ENCODE results near the gene IGIP. TPM values are rescaled to one million over a fixed set of nuclear protein-coding genes. Genes with fewer than 3 reads are reported as not detected.
A peak's percentile ranks its signal among the peaks of the same experiment; 100 is the strongest.

The IGIP gene
- 1 to 10 TPM; 6.3 to 7.3 (median 7.2) TPM for polyA plus RNA-seq (ENCODE audit: insufficient read length in 3 of 3)

DNA sequence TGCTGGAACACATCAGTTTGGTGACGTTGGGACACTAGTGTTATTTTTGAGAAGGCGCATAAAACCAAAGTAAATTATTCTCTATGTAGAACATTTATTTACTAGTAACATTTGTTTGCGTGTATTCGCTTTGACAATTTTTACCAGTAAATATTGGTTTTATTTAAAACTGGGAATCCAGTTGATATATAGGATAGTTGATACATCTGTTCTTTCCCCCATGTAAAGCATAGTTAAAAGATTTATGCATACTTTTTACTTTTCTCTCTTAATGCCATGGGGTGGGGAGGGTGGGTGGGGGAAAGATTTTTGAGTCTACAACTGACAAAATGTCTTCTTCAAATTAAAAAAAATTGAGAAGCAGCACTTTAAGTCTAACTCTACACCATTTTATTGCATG lies at the start of gene IGIP:
Gene IGIP (plus strand): TSS at position 301 of the 400 bp plus-strand sequence. CDS start 2,540 bp downstream, outside the sequence.
- DNase-seq (ENCODE audit: low read depth in 3 of 3, low spot score in 2 of 3), result no peak

DNA sequence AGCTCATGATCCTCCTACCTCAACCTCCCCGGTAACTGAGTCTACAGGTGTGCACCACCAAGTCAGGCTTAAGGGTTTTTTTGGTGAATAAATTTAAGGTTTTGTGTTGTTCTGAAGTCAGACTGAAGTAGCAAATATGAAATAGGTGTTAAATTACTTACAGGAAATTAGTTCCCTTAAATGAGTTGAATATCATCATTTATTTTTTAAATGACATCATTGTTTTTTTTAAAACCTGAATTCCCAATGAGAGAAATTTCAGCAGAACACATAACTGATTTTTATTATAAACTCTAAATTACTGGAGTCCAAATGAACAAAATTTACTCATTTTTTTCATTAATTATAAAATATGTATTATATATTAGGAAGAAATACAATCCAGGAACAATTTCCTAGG lies 49.6 kb upstream of the IGIP start:
- DNase-seq (ENCODE audit: low read depth in 3 of 3, low spot score in 2 of 3), result no peak

DNA sequence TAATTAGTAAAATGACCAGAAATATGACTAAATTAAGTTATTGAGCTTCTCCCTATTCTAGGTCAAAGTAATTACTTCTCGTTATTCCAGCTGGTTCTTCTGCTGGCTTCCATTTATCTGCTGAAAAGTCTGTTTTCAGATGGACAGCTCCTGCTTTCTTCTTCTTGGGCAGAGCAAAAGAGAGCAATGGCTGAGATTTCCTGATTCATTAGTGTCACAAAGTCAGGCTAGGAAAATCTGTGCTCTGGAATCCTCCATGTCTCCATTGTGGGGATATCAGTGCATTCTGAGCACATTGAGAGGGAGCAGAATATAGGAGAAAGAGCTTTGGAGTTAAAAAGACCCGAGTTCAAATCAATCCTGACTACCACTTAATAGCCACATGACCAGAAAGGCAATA lies 48.9 kb upstream of the IGIP start:
- no peak for DNase-seq (ENCODE audit: low read depth in 3 of 3, low spot score in 2 of 3)

DNA sequence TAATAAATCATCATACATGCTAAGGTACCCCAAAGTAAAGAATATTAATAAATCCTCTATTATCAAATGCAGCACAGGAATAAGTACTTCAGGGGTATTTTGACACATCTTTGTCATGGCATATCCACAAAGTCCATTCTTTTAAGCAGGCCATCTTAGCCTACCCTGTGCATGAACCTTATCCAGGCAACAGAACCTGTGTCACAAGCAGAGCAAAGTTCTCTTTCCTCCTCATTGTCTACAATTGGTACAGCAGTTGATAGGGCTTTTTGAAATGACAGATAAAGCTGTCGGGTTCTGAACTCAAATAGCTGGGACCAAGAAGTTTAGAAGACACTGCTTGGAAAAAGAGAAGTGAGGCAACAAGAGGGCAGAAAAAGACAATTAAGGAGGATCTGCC lies 42.6 kb upstream of the IGIP start:
- DNase-seq (ENCODE audit: low read depth in 3 of 3, low spot score in 2 of 3), result no peak

GRCh38 chr5:140083650-140084049 lies 42.1 kb upstream of the IGIP start:
- no peak for DNase-seq (ENCODE audit: low read depth in 3 of 3, low spot score in 2 of 3)

DNA sequence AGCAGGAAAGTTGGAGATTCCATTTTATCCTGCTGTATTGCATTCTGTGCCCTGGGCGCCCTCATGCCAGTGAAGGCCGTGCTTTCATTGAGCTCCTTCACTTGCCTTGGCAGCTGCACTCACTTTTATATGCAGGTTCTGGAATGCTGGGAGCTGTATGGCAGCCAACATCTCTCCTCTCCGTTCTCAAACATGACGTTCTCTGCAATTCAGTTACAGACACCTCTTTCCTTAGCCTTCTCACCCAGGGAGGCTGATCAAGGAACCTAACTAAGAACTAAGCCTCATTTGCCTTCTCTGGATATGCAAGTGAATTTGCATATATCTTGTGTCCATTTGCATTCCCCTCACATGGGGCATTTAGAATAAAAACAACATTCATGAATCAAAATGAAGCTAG lies 41.2 kb upstream of the IGIP start:
- DNase-seq (ENCODE audit: low read depth in 3 of 3, low spot score in 2 of 3), result no peak

GRCh38 chr5:140090251-140090650 lies 35.5 kb upstream of the IGIP start:
- no peak for DNase-seq (ENCODE audit: low read depth in 3 of 3, low spot score in 2 of 3)

DNA sequence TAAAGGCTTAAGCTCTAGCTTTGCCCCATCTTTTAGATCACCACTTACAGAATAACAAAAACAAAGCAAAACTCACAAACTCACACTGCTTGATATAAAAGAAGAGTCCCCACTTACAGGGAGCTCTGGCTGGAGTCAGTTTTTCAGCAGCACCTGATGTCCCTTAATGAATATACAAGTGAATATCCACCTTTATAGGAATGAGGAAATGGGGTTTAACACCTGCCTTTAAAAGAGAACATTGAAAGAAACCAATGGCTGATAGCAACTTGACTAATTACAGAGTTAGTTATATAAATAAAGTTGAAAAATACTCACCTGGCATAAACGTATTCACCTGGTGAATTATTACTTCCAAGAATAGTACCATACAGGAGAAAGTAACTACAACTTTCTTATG lies 32.6 kb upstream of the IGIP start:
- DNase-seq (ENCODE audit: low read depth in 3 of 3, low spot score in 2 of 3), result no peak

DNA sequence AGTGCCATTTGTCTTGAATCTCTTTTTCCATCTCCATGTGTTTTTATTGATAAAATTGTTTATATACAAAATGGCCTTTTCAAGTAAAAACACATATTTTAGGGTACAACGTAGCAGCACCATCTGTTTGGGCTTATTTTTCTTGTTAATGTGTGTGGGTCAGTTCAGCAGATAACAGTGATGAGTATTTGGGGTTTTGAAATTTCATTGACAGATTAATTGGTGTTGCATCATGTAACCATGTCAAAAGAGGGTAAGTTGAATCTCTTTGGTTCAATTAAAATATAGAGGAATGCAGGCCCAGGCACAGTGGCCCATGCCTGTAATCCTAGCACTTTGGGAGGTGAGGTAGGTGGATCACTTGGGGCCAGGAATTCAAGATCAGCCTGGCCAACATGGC lies 31.9 kb upstream of the IGIP start:
- DNase-seq (ENCODE audit: low read depth in 3 of 3, low spot score in 2 of 3), result no peak

- DNase-seq (ENCODE audit: low read depth in 3 of 3, low spot score in 2 of 3), result no peak
These were observed 30.8 kb upstream of the IGIP start for GRCh38 chr5:140094889-140095288.

DNA sequence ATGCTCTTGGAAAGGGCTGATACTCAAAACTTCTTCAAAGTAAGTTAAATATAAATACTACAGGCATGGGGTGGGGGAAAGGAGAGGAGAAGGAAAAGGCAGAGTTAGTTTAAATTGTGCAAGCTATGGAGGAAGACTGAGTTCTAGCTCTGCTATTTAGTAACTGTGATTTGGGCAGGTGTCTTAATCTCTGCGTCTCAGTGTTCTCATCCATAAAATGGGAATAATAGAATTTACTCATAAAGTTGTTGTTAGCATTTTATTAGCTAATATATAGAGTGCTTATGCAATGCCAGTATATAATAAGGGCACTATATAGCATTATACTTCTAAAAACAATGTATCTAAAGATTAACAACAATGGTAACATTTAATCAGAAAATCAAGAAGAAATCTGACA lies 24.6 kb upstream of the IGIP start:
- no peak for DNase-seq (ENCODE audit: low read depth in 3 of 3, low spot score in 2 of 3)

DNA sequence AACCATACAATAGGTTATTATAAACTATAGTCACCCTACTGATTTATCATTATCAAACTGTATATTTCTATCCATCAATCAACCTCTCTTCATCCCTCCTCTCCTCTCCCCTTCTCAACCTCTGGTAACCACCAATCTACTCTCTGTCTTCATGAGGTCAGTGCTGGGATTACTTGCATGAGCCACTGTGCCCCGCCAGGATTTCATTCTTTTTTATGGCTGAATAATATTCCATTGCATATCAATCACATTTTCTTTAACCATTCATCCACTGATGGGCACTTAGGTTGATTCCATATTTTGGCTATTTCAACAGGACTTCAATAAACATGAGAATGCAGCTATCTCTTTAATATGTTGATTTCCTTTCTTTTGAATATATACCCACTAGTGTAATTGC lies 22.6 kb upstream of the IGIP start:
- no peak for DNase-seq (ENCODE audit: low read depth in 3 of 3, low spot score in 2 of 3)

DNA sequence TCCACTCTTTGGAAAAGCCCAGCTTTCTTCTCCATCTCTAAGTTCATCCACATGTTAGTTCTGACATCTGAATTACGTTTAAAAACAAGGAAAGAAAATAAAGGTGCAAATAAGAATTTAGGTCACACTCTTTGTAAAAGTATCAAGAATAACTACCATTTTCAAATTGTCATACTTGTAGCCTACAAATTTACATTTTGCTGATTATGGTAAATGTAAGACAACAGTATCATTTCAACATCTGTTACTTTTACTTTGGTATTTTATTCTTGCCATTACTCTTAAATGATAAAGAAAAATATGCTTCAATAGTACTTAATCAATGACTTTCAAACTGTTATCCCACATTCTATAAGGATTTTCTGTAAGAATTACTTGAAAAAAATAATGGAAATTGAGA lies 21.6 kb upstream of the IGIP start:
- no peak for DNase-seq (ENCODE audit: low read depth in 3 of 3, low spot score in 2 of 3)

DNA sequence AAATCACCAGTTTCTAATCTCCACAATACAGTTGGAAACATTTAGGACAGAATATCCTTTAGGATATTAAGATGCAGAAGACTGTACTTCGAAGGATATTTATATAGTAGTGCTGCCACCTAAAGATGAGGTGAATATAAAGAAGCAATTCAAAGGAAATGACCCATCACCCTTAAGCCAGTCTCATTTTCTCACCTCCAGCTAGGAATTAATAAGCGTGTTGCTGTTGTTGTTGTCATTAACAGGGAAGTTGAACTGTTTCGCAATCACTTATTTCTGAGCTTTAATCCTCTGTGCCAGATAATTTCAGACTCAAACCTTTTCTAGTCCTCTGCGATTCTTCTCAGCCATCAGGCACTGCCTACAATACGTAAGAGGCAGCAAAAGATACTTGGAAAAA lies 19.6 kb upstream of the IGIP start:
- no peak for DNase-seq (ENCODE audit: low read depth in 3 of 3, low spot score in 2 of 3)

GRCh38 chr5:140106805-140107311 lies 18.9 kb upstream of the IGIP start:
- DNase-seq (ENCODE audit: low read depth in 3 of 3, low spot score in 2 of 3), result no peak

DNA sequence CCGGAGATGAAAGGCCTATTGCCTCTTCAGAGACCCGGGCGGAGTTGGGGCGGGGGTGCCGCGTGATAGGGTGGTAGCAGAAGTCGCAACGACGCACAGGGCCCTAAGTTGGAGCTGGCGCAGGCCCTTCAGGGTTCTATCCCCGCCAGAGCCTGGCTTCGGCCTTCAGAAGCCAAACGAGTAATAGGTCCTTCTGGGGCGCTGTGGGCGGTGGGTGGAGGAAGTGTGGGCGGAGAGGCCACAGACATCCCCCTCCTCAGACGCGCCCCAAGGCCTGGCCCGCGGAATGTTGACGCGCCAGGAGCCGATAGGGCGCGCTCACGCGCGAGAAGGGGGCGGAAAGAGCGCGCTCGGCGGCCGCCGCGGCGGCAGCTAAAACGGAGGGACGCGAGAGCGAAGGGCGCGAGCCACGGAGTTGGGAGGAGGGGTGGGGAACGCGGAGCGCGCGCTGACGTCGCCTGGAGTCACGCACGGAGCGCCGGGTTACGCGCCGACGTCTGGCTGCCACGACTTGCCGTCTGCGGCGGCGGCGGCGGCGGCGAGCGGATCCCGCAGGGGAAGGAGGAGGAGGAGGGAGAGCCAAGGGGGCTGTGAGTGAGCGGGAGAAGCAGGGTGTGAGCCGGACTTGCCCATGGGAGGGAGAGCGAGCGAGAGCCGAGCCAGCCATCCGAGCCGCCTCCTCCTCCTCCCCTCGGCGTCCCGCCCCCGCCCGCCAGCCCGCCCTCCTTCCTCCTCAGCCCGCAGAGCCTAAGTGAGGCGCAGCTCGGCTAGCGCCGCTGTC lies 18.2 kb upstream of the IGIP start:
- peak in 2 of 3 donors; percentile 75 to 77 for DNase-seq (ENCODE audit: low read depth in 3 of 3, low spot score in 2 of 3)

GRCh38 chr5:140108093-140109017 lies 17.4 kb upstream of the IGIP start:
- DNase-seq (ENCODE audit: low read depth in 3 of 3, low spot score in 2 of 3), result no peak

GRCh38 chr5:140109018-140109758 lies 16.5 kb upstream of the IGIP start:
- peak in 1 of 3 donors; percentile 35 for DNase-seq (ENCODE audit: low read depth in 3 of 3, low spot score in 2 of 3)

GRCh38 chr5:140109759-140110645 lies 15.7 kb upstream of the IGIP start:
- DNase-seq (ENCODE audit: low read depth in 3 of 3, low spot score in 2 of 3), result peak in 2 of 3 donors; percentile 23 to 27

DNA sequence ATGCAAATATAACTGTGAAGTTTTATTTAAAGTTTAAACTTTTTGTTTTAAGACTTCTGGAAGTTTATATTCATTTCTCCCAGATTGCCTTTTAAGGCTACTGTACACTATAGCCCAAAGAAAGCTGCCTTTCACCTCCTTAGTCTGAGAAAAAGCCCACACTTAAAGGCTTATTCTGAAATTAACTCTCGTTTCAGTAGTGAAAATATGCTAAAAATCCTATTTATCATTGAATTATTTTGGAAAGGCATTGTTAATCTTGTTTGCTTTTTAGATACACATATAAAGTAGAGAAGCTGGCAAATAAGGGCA lies 15.1 kb upstream of the IGIP start:
- no peak for DNase-seq (ENCODE audit: low read depth in 3 of 3, low spot score in 2 of 3)

Data from right renal cortex interstitium (tissue), 3 donors.